ENCODE measurements around the gene MESD. TPM values are rescaled to one million over a fixed set of nuclear protein-coding genes. Genes with fewer than 3 reads are reported as not detected.

Gene MESD
- total RNA-seq, 6 experiments from 2014 or later: 10.8 to 16.7 (median 14.6) TPM

GRCh38 chr15:80978685-80979329 lies 10.8 kb downstream of the MESD start:
- H3K4me3 ChIP-seq: no peak overlapping the region
- no peaks in the 10 kb centered on the region for H3K9me3 ChIP-seq
- intact Hi-C loops (cut with DNase I): loop anchor here in 1 of 2 donors (10.0 kb wide), 2 partner anchors 414 to 524 kb away; no protein-coding TSS in a partner anchor
- no peak overlapping the region for H3K27ac ChIP-seq
- H3K36me3 ChIP-seq: peaks cover 0 to 31% (median 9%) of the 10 kb centered on the region in 4 donors
- WGBS (ENCODE audit: insufficient coverage, low coverage, low lambda C conversion rate, missing lambda C conversion rate): 89% methylated on average over 7 of the region's 7 CpGs
- DNase-seq (no peak), ATAC-seq (peak in 1 of 4 donors; percentile 69)
- no peaks in the 10 kb centered on the region for H3K27me3 ChIP-seq
- TF ChIP-seq POLR2A (IDR thresholded peaks at IDR 0.05): no peak
- TF ChIP-seq, protein P1, sequence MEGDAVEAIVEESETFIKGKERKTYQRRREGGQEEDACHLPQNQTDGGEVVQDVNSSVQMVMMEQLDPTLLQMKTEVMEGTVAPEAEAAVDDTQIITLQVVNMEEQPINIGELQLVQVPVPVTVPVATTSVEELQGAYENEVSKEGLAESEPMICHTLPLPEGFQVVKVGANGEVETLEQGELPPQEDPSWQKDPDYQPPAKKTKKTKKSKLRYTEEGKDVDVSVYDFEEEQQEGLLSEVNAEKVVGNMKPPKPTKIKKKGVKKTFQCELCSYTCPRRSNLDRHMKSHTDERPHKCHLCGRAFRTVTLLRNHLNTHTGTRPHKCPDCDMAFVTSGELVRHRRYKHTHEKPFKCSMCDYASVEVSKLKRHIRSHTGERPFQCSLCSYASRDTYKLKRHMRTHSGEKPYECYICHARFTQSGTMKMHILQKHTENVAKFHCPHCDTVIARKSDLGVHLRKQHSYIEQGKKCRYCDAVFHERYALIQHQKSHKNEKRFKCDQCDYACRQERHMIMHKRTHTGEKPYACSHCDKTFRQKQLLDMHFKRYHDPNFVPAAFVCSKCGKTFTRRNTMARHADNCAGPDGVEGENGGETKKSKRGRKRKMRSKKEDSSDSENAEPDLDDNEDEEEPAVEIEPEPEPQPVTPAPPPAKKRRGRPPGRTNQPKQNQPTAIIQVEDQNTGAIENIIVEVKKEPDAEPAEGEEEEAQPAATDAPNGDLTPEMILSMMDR (IDR thresholded peaks at IDR 0.05): no peak
- no peaks in the 10 kb centered on the region for H3K4me1 ChIP-seq

GRCh38 chr15:80977627-80978036 lies 12.0 kb downstream of the MESD start:
- TF ChIP-seq POLR2A (IDR thresholded peaks at IDR 0.05): no peak
- TF ChIP-seq, protein P1 (IDR thresholded peaks at IDR 0.05): peak; percentile 22 to 37 (median 32)
- intact Hi-C loops (cut with DNase I): loop anchor here in 1 of 2 donors (10.0 kb wide), 2 partner anchors 413 to 523 kb away; no protein-coding TSS in a partner anchor
- ATAC-seq: peak; percentile 61 to 67 (median 64)

GRCh38 chr15:80976851-80977250 lies 12.8 kb downstream of the MESD start:
- Histone ChIP-seq H3K9me3 (no peaks in the 10 kb centered on the region), H3K27ac (no peak overlapping the region), H3K4me3 (no peak overlapping the region), H3K27me3 (no peaks in the 10 kb centered on the region), H3K36me3 (peaks cover 0 to 30% (median 9%) of the 10 kb centered on the region in 4 donors), H3K4me1 (no peaks in the 10 kb centered on the region)
- 95% methylated on average over 4 of the region's 4 CpGs for WGBS (ENCODE audit: insufficient coverage, low coverage, low lambda C conversion rate, missing lambda C conversion rate)
- intact Hi-C loops (cut with DNase I): loop anchor here in 1 of 2 donors (10.0 kb wide), 2 partner anchors 412 to 522 kb away; no protein-coding TSS in a partner anchor
- ATAC-seq (peak in 1 of 4 donors; percentile 12), DNase-seq (no peak)
- TF ChIP-seq, protein P1 (IDR thresholded peaks at IDR 0.05): no peak
- no peak for TF ChIP-seq POLR2A (IDR thresholded peaks at IDR 0.05)

More at GRCh38 chr15:80977627-80978036, 12.0 kb downstream of the MESD start:
- WGBS (ENCODE audit: insufficient coverage, low coverage, low lambda C conversion rate, missing lambda C conversion rate): 81% methylated on average over 2 of the region's 7 CpGs
- Histone ChIP-seq H3K36me3 (peaks cover 0 to 31% (median 9%) of the 10 kb centered on the region in 4 donors), H3K27ac (no peak overlapping the region), H3K9me3 (no peaks in the 10 kb centered on the region), H3K4me3 (no peak overlapping the region), H3K4me1 (no peaks in the 10 kb centered on the region), H3K27me3 (no peaks in the 10 kb centered on the region)
- peak in 1 of 3 donors; percentile 44 for DNase-seq

- no peaks in the 10 kb centered on the region for H3K4me1 ChIP-seq
- DNase-seq (no peak), ATAC-seq (no peak)
- intact Hi-C loops (cut with DNase I): loop anchor here (5.0 to 10.0 kb wide), 3 partner anchors 198 to 520 kb away; partner anchors contain the start of gene CEMIP (in 1 of the 2)
- H3K36me3 ChIP-seq: peaks cover 0 to 17% (median 7%) of the 10 kb centered on the region in 4 donors
- H3K9me3 ChIP-seq: no peaks in the 10 kb centered on the region
- TF ChIP-seq POLR2A (IDR thresholded peaks at IDR 0.05): no peak
- TF ChIP-seq, protein P1 (IDR thresholded peaks at IDR 0.05): no peak
- whole genome bisulfite sequencing (ENCODE audit: insufficient coverage, low coverage, low lambda C conversion rate, missing lambda C conversion rate): 100% methylated on average over 3 of the region's 4 CpGs
- H3K4me3 ChIP-seq: no peak overlapping the region
- H3K27ac ChIP-seq: no peak overlapping the region
- no peaks in the 10 kb centered on the region for H3K27me3 ChIP-seq
These were observed 14.7 kb downstream of the MESD start for GRCh38 chr15:80974914-80975313.

Measured in right lobe of liver (tissue), 6 donors.